Nucleus accumbens (tissue), 56 donors: ENCODE data around the gene ZNF143.
A peak's percentile ranks its signal among the peaks of the same experiment; 100 is the strongest.

ENCODE experiments used
- DNase-seq, 56 donors: peaks; one replicate each; lab custom pipeline; 2025; lab: John Stamatoyannopoulos, UW

The ZNF143 gene

DNA sequence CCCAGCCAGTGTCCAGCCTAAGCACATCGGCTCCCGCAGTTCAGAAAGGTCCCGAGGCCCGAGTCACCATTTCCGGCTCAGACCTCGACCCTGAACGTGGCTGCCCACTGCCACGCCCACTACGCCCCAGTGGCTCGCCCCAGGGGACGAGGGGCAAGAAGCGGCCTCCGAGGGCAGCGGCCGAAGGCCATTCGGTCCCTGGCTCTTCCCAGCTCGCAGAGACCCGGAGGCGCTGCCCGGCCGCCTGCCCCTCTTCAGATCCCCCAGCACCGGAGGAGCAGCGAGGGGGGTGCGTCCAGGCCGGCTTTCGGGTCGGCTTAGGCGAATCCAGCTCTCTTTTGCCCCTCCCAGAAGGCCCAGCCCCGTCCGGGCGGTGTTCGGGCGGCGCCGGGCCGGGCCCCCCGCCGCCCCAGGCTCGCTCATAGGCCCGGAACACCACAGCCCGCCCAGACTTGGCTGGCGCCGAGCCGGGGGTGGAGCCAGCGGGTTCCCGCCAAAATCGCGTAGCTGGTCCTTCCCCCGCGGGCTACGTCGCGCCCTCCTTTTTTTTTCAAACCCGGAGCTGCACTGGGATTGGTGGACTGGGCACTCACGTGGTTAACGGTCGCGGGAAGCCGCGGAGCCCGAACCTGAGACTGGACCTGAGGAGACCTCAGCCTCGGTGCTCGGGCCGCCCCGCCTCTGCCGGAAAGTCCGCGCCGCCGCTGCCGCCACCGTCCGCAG lies 112.4 kb downstream of the ZNF143 start, which contains the start of gene WEE1:
WEE1 (plus strand) TSS at position 619 of the 723 bp plus-strand sequence. CDS start 264 bp downstream, outside the sequence.
- DNase-seq: peak; percentile 41 to 95 (median 85)

DNA sequence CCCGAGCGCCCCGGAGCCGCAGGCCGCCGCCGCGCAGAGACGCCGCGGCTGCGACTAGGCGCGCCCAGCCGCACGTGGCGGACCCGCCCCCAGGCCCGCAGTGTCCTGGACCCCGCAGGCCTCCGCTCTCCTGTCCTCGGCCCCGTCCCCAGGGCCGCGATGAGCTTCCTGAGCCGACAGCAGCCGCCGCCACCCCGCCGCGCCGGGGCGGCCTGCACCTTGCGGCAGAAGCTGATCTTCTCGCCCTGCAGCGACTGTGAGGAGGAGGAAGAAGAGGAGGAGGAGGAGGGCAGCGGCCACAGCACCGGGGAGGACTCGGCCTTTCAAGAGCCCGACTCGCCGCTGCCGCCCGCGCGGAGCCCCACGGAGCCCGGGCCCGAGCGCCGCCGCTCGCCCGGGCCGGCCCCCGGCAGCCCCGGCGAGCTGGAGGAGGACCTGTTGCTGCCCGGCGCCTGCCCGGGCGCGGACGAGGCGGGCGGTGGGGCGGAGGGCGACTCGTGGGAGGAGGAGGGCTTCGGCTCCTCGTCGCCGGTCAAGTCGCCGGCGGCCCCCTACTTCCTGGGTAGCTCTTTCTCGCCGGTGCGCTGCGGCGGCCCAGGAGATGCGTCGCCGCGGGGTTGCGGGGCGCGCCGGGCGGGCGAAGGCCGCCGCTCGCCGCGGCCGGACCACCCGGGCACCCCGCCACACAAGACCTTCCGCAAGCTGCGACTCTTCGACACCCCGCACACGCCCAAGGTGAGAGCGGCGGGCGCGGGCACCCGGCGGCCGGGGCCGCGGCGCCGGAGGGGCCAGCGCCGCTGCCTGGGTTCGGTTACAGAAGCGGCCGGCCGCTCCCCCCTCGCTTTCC lies 113.2 kb downstream of the ZNF143 start:
- DNase-seq: peak in 4 of 56 donors; percentile 30 to 62 (median 43)

DNA sequence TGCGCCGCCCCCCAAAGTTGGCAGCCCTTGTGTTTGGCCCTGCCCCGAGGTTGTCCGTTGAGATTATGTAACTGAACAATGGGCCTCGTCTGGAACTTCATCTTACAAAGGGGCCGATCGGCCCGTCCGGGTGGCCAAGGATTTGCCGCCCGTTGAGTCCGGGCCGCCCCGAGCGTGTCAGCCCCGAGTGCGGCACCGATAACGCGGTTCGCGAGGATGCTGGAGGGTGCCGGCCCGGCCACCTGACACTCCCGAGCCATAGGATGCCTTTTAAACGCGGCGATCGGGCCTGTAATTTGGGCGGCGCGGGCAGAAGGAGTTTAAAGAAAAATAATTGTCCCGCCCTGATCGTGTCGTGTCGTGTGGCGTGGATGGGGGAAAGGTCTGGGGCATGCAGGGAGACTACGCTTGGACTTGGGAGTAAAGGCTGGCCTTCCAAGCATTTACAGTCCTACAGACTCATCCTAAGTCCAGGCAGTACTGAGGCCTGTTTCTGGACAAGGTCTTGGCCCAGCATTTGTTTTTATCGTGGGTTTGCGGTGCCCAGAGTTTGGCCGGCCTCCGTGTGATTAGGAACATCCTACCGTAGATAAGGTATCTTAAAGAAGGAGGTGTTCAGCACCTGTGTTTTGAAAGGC lies 113.9 kb downstream of the ZNF143 start:
- DNase-seq: peak in 1 of 56 donors; percentile 8

DNA sequence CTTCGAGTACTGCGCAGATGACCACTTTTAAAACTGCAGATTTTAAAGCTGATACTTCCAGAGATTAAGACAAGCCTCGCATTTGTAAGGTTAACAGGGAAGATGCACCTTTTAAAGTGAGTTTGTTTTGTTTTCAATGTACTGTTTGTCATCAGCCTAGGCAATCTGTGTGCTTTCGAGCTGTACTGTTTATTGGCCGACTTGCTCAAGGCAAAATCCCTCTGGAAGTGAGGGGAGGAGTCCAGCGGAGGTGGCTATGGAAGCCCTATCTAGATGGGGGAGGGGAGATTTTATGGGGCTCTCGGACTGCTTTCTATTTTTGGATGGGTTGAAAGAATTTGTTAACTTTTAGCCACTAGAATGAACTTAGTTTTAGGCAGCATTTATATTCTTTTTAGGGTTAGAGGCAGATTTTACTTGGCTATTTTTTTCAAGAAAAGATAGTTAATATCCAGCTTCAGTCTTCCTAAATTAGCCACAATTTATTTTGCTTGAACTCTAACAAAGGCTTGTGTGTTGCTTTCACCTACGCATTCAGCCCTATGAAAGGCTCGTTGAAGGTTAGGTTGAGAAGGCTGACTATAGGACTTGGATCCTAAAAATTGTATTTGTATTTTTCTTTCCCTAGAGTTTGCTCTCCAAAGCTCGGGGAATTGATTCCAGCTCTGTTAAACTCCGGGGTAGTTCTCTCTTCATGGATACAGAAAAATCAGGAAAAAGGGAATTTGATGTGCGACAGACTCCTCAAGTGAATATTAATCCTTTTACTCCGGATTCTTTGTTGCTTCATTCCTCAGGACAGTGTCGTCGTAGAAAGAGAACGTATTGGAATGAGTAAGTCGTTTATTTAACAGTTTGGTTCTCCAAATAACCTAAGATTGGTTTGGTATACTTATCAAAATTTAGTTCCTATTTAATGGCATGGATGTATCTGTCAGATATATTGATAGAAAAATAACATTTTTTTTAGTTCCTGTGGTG lies 114.7 kb downstream of the ZNF143 start:
- DNase-seq: no peak

DNA sequence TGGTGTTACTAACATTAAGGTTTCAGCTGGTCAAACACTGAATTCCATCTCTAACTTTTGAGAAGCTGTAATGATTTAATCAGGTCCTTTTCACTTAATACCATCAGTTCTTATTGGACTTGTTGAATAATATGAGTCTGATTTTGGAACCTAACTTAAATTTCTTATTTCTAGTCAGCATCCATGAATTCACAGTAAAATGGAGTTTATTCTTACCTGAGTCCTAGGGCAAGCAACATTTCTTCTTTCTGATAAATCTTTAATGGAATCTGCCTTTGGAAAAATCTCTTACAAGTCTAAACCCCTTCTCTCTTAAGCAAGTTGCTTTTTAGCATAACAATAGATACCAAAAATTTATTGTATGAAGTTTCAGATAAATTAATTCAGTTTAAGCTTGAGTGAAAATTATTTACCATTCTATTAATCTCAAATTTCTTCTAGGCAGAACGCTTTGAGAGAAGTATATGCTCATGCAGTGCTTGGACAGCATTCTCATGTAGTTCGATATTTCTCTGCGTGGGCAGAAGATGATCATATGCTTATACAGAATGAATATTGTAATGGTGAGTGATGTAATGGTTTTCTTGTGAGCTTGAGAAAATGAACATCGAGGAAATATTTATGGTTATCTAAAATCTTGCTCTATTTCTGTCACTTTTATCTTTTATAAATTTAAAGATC lies 116.0 kb downstream of the ZNF143 start:
- no peak for DNase-seq

DNA sequence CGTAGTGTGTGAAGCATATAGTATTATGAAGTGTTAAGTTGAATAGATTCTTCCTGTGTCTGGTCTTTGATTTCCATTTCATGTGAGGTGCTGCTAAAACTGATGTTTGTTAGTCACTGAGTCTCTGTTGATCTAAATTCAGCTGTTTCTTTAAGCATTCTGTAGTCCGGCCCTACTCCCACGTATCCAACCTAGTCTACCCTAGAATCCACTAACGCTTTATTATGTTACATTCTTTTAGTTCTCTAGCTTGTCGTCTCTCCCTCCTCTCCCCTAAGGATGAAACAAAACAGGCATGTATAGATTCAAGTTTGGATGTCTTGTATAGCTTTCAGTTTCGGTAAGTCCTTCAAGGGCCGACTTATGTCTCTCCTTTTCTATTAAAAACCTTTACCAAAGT lies 116.7 kb downstream of the ZNF143 start:
- no peak for DNase-seq
